ENCODE data around the gene TRDMT1.

TRDMT1 gene

DNA sequence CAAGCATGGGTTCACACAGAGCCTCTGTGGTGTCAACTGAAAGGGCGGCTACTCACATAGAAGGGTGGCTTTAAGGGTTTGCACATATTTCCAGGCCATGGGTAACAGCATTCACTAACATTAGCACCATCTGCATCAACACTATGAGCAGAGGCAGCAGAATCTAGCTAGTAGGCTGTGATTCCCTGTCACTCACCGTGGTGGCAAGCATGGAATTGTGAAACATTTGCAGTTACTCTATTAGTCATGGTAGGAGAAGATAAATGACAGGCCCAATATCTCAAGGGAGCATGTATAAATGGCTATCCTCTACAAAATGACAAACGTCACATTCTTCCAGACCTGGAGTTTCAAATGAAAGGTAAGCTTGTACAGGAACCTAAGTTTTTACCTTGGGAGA, 39.7 kb downstream of the TRDMT1 start:
- Histone ChIP-seq H3K18ac (ENCODE audit: low read depth in 1 of 2, low read length in 2 of 2) (peak overlapping the region in 1 of 2 experiments; percentile 40), H3K23ac (ENCODE audit: low read length in 2 of 2) (no peak overlapping the region), H2BK5ac (ENCODE audit: low read depth, low read length, poor library complexity, severe bottlenecking) (no peak overlapping the region), H2BK15ac (ENCODE audit: low read depth, poor library complexity, severe bottlenecking) (no peak overlapping the region), H2BK120ac (ENCODE audit: low read depth, low read length) (no peak overlapping the region), H3K27me3 (ENCODE audit: control insufficient read depth in 1 of 2, insufficient read depth in 1 of 2, low read length in 2 of 2) (no peaks in the 10 kb centered on the region), H2BK12ac (ENCODE audit: low read length in 2 of 2) (no peak overlapping the region), H3K4me1 (ENCODE audit: control insufficient read depth, insufficient read depth, low read depth, low read length) (peaks cover 1% of the 10 kb centered on the region), H3K14ac (ENCODE audit: low read length in 2 of 2) (no peak overlapping the region), H2AFZ (ENCODE audit: low read depth, low read length) (no peak overlapping the region), H3K79me1 (replicated peaks; ENCODE audit: low read length, poor library complexity, severe bottlenecking) (no peaks in the 10 kb centered on the region), H3K4me2 (ENCODE audit: low read length, poor library complexity, severe bottlenecking) (no peak overlapping the region), H3K4me3 (ENCODE audit: insufficient read depth in 1 of 2, low read depth in 1 of 2, low read length in 2 of 2) (no peak overlapping the region), H2AK5ac (ENCODE audit: low read length, severe bottlenecking) (peak overlapping the region; percentile 69), H3K4ac (ENCODE audit: low read depth in 1 of 2, low read length in 2 of 2) (no peak overlapping the region), H4K8ac (ENCODE audit: low read length) (no peak overlapping the region), H3K9me3 (ENCODE audit: control insufficient read depth, low read length) (no peaks in the 10 kb centered on the region), H3K27ac (ENCODE audit: low read length, poor library complexity, severe bottlenecking) (no peak overlapping the region), H3K9ac (ENCODE audit: low read length) (no peak overlapping the region), H3K36me3 (ENCODE audit: control insufficient read depth in 1 of 2, insufficient read depth in 2 of 2, low read depth in 1 of 2, low read length in 2 of 2) (no peaks in the 10 kb centered on the region), H4K91ac (ENCODE audit: low read length) (no peak overlapping the region)
- DNase-seq = no peak
- WGBS = 50% methylated on average over 2 of the region's 3 CpGs

GRCh38 chr10:17157024-17157423, 44.4 kb downstream of the TRDMT1 start:
- no peak overlapping the region for H2BK120ac ChIP-seq (ENCODE audit: low read depth, low read length)
- peaks cover 8% of the 10 kb centered on the region for H3K4me1 ChIP-seq (ENCODE audit: control insufficient read depth, insufficient read depth, low read depth, low read length)
- no peak overlapping the region for H3K27ac ChIP-seq (ENCODE audit: low read length, poor library complexity, severe bottlenecking)
- H3K9me3 ChIP-seq (ENCODE audit: control insufficient read depth, low read length) = no peaks in the 10 kb centered on the region
- no peak overlapping the region for H4K8ac ChIP-seq (ENCODE audit: low read length)
- H2BK15ac ChIP-seq (ENCODE audit: low read depth, poor library complexity, severe bottlenecking) = no peak overlapping the region
- no peak overlapping the region for H3K14ac ChIP-seq (ENCODE audit: low read length in 2 of 2)
- H3K27me3 ChIP-seq (ENCODE audit: control insufficient read depth in 1 of 2, insufficient read depth in 1 of 2, low read length in 2 of 2) = no peaks in the 10 kb centered on the region
- H2BK12ac ChIP-seq (ENCODE audit: low read length in 2 of 2) = no peak overlapping the region
- H2BK5ac ChIP-seq (ENCODE audit: low read depth, low read length, poor library complexity, severe bottlenecking) = no peak overlapping the region
- no peak overlapping the region for H3K23ac ChIP-seq (ENCODE audit: low read length in 2 of 2)
- no peak for DNase-seq
- no peak overlapping the region for H2AFZ ChIP-seq (ENCODE audit: low read depth, low read length)
- no peak overlapping the region for H3K9ac ChIP-seq (ENCODE audit: low read length)
- H4K91ac ChIP-seq (ENCODE audit: low read length) = no peak overlapping the region
- peaks cover 0 to 4% of the 10 kb centered on the region in 2 experiments for H3K36me3 ChIP-seq (ENCODE audit: control insufficient read depth in 1 of 2, insufficient read depth in 2 of 2, low read depth in 1 of 2, low read length in 2 of 2)
- H3K4me2 ChIP-seq (ENCODE audit: low read length, poor library complexity, severe bottlenecking) = no peak overlapping the region
- H3K18ac ChIP-seq (ENCODE audit: low read depth in 1 of 2, low read length in 2 of 2) = no peak overlapping the region
- no peak overlapping the region for H3K4ac ChIP-seq (ENCODE audit: low read depth in 1 of 2, low read length in 2 of 2)
- no peaks in the 10 kb centered on the region for H3K79me1 ChIP-seq (replicated peaks; ENCODE audit: low read length, poor library complexity, severe bottlenecking)
- 100% methylated on average over 1 of the region's 2 CpGs for WGBS
- no peak overlapping the region for H2AK5ac ChIP-seq (ENCODE audit: low read length, severe bottlenecking)
- no peak overlapping the region for H3K4me3 ChIP-seq (ENCODE audit: insufficient read depth in 1 of 2, low read depth in 1 of 2, low read length in 2 of 2)

GRCh38 chr10:17155826-17156225, 45.6 kb downstream of the TRDMT1 start:
- Histone ChIP-seq H3K27me3 (ENCODE audit: control insufficient read depth in 1 of 2, insufficient read depth in 1 of 2, low read length in 2 of 2) (no peaks in the 10 kb centered on the region), H3K4me3 (ENCODE audit: insufficient read depth in 1 of 2, low read depth in 1 of 2, low read length in 2 of 2) (no peak overlapping the region), H3K4ac (ENCODE audit: low read depth in 1 of 2, low read length in 2 of 2) (no peak overlapping the region), H3K36me3 (ENCODE audit: control insufficient read depth in 1 of 2, insufficient read depth in 2 of 2, low read depth in 1 of 2, low read length in 2 of 2) (peaks cover 0 to 4% of the 10 kb centered on the region in 2 experiments), H3K79me1 (replicated peaks; ENCODE audit: low read length, poor library complexity, severe bottlenecking) (no peaks in the 10 kb centered on the region), H4K91ac (ENCODE audit: low read length) (no peak overlapping the region), H3K4me1 (ENCODE audit: control insufficient read depth, insufficient read depth, low read depth, low read length) (peaks cover 7% of the 10 kb centered on the region), H3K14ac (ENCODE audit: low read length in 2 of 2) (no peak overlapping the region), H2BK15ac (ENCODE audit: low read depth, poor library complexity, severe bottlenecking) (no peak overlapping the region), H2BK120ac (ENCODE audit: low read depth, low read length) (no peak overlapping the region), H4K8ac (ENCODE audit: low read length) (no peak overlapping the region), H3K9me3 (ENCODE audit: control insufficient read depth, low read length) (no peaks in the 10 kb centered on the region), H3K4me2 (ENCODE audit: low read length, poor library complexity, severe bottlenecking) (no peak overlapping the region), H2BK12ac (ENCODE audit: low read length in 2 of 2) (no peak overlapping the region), H3K27ac (ENCODE audit: low read length, poor library complexity, severe bottlenecking) (no peak overlapping the region), H3K9ac (ENCODE audit: low read length) (no peak overlapping the region), H2BK5ac (ENCODE audit: low read depth, low read length, poor library complexity, severe bottlenecking) (no peak overlapping the region), H3K18ac (ENCODE audit: low read depth in 1 of 2, low read length in 2 of 2) (no peak overlapping the region), H2AK5ac (ENCODE audit: low read length, severe bottlenecking) (no peak overlapping the region), H3K23ac (ENCODE audit: low read length in 2 of 2) (no peak overlapping the region), H2AFZ (ENCODE audit: low read depth, low read length) (no peak overlapping the region)
- DNase-seq = no peak

DNA sequence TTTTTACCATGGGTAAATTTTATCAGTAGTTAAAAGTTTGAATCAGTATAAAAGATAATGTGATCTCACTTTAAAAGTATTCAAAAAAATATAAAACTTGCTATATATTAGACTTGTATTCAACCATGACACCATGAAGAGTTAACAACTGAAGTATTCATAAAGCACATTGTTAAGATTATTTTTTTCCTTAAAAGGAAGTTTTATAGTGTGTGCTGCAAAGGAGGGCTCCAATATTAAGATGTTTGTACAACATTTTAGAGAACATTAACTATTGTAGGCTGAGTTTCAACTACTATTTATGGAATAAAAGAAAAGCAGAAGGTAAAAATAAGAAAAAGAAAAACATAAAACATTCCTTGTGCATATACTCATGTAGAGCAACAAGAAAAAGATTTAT, 47.4 kb downstream of the TRDMT1 start:
- peaks cover 0 to 4% of the 10 kb centered on the region in 2 experiments for H3K36me3 ChIP-seq (ENCODE audit: control insufficient read depth in 1 of 2, insufficient read depth in 2 of 2, low read depth in 1 of 2, low read length in 2 of 2)
- H3K18ac ChIP-seq (ENCODE audit: low read depth in 1 of 2, low read length in 2 of 2) = no peak overlapping the region
- H3K14ac ChIP-seq (ENCODE audit: low read length in 2 of 2) = no peak overlapping the region
- H3K4me1 ChIP-seq (ENCODE audit: control insufficient read depth, insufficient read depth, low read depth, low read length) = peaks cover 7% of the 10 kb centered on the region
- no peak overlapping the region for H4K8ac ChIP-seq (ENCODE audit: low read length)
- H4K91ac ChIP-seq (ENCODE audit: low read length) = no peak overlapping the region
- no peak overlapping the region for H3K4me3 ChIP-seq (ENCODE audit: insufficient read depth in 1 of 2, low read depth in 1 of 2, low read length in 2 of 2)
- DNase-seq = no peak
- H3K23ac ChIP-seq (ENCODE audit: low read length in 2 of 2) = no peak overlapping the region
- H2AK5ac ChIP-seq (ENCODE audit: low read length, severe bottlenecking) = no peak overlapping the region
- H2BK15ac ChIP-seq (ENCODE audit: low read depth, poor library complexity, severe bottlenecking) = no peak overlapping the region
- no peak overlapping the region for H3K4ac ChIP-seq (ENCODE audit: low read depth in 1 of 2, low read length in 2 of 2)
- no peak overlapping the region for H3K4me2 ChIP-seq (ENCODE audit: low read length, poor library complexity, severe bottlenecking)
- no peak overlapping the region for H3K9ac ChIP-seq (ENCODE audit: low read length)
- H3K27ac ChIP-seq (ENCODE audit: low read length, poor library complexity, severe bottlenecking) = no peak overlapping the region
- H3K27me3 ChIP-seq (ENCODE audit: control insufficient read depth in 1 of 2, insufficient read depth in 1 of 2, low read length in 2 of 2) = no peaks in the 10 kb centered on the region
- no peaks in the 10 kb centered on the region for H3K79me1 ChIP-seq (replicated peaks; ENCODE audit: low read length, poor library complexity, severe bottlenecking)
- no peak overlapping the region for H2BK12ac ChIP-seq (ENCODE audit: low read length in 2 of 2)
- no peak overlapping the region for H2BK5ac ChIP-seq (ENCODE audit: low read depth, low read length, poor library complexity, severe bottlenecking)
- no peaks in the 10 kb centered on the region for H3K9me3 ChIP-seq (ENCODE audit: control insufficient read depth, low read length)
- H2AFZ ChIP-seq (ENCODE audit: low read depth, low read length) = no peak overlapping the region
- H2BK120ac ChIP-seq (ENCODE audit: low read depth, low read length) = no peak overlapping the region

Data from mesenchymal stem cell (in vitro differentiated cells and primary cell).